ENCODE measurements around the gene ECHS1.
A peak's percentile ranks its signal among the peaks of the same experiment; 100 is the strongest.
"Not testable (repeated sequence)": the region's sequence is repeated elsewhere in the genome, so short reads cannot be mapped to it uniquely, and the experiment has no call there.

ECHS1 gene

DNA sequence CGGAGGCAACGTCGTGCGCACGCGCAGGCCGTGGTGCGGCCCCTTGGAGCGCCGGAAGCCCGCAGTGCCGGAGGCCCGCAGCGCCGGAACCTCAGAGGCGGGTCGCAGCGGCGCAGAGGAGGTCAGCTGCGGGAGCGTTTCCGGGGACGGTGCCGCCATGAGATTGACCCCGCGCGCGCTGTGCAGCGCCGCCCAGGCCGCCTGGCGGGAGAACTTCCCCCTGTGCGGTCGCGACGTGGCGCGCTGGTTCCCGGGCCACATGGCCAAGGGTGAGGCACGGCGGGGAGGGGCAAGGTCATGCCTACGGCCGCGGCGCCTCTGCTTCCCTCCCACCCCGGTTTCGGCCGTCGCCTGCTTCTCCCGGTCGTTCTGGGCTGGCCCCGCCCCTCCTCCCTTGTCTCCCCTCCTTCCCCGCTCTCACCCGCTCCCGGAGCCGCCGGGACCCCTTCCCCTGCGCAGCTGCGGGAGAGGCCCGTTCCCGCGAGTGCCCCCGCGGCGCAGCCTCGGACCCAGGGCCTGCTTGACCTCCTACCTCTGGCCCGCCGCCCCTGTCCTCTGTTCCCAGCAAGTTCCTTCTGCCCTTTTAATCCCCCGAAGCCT is 21.0 kb upstream of the ECHS1 start, which contains the start of gene MTG1:
Gene MTG1 (plus strand): TSS at position 94 of the 600 bp plus-strand sequence. CDS start 64 bp downstream, at position 158.
- Histone ChIP-seq H3K27ac (ENCODE audit: low read depth, low read length) (peak within 1 kb of the TSS; percentile 11), H3K27me3 (ENCODE audit: control insufficient read depth, insufficient read depth, low read length) (no peaks in the 10 kb centered on the region), H3K9ac (ENCODE audit: low read length) (peak within 1 kb of the TSS; percentile 51), H3K4me3 (ENCODE audit: low read length) (peak within 1 kb of the TSS; percentile 86), H3K36me3 (ENCODE audit: control insufficient read depth, insufficient read depth, low read length) (peaks cover 8% of the 10 kb centered on the region), H3K4me1 (ENCODE audit: control insufficient read depth, insufficient read depth, low read length) (peaks cover 2% of the 10 kb centered on the region)

DNA sequence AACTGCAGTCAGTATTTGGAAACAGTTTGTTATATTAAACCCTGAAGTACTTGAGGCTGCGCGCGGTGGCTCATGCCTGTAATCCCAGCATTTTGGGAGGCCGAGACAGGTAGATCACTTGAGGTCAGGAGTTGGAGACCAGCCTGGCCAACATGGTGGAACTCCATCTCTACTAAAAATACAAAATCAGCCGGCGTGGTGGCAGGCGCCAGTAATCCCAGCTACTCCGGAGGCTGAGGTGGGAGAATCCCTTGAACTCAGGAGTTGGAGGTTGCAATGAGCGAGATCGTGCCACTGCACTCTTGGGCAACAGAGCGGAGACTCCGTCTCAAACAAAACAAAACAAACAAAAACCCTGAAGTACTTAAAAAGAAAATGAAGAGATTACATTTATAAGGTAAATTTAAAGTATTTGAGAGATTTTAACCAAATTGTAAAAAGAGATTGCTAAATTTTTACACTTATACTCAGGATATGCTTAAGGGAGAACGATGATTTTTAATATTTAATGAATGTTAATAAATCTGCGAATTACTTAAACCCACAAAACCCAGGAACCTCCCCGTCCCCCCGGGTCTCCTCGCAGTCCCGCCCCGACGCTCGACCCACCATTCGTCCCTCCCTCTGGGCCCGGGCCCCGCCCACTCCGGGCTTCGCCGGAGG is 20.4 kb upstream of the ECHS1 start:
- H3K9ac ChIP-seq (ENCODE audit: low read length): no peak overlapping the region
- H3K36me3 ChIP-seq (ENCODE audit: control insufficient read depth, insufficient read depth, low read length): peaks cover 7% of the 10 kb centered on the region
- no peaks in the 10 kb centered on the region for H3K27me3 ChIP-seq (ENCODE audit: control insufficient read depth, insufficient read depth, low read length)
- H3K4me1 ChIP-seq (ENCODE audit: control insufficient read depth, insufficient read depth, low read length): peaks cover 2% of the 10 kb centered on the region
- H3K4me3 ChIP-seq (ENCODE audit: low read length): peak overlapping the region; percentile 24
- H3K27ac ChIP-seq (ENCODE audit: low read depth, low read length): no peak overlapping the region

GRCh38 chr10:133391761-133392518 is 18.8 kb upstream of the ECHS1 start:
- Histone ChIP-seq H3K27me3 (ENCODE audit: control insufficient read depth, insufficient read depth, low read length) (no peaks in the 10 kb centered on the region), H3K36me3 (ENCODE audit: control insufficient read depth, insufficient read depth, low read length) (peaks cover 4% of the 10 kb centered on the region), H3K4me3 (ENCODE audit: low read length) (no peak overlapping the region), H3K27ac (ENCODE audit: low read depth, low read length) (no peak overlapping the region), H3K9ac (ENCODE audit: low read length) (no peak overlapping the region), H3K4me1 (ENCODE audit: control insufficient read depth, insufficient read depth, low read length) (peaks cover 2% of the 10 kb centered on the region)

DNA sequence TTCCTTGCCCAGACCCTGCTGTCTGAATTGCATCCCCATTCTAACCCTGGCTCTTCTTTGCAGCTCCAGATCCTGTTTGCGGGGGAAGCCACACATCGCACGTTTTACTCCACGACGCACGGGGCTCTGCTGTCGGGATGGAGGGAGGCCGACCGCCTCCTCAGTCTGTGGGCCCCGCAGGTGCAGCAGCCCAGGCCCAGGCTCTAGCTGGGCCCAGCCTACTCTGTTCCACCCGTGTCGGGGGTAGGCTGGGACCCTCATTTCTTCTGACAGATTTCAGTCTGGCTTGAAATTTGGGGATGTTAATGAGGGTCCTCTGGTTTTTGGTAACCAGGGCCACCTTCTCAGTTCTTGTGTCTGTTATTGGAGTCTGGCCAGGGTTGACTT is 18.1 kb upstream of the ECHS1 start:
- Histone ChIP-seq H3K36me3 (ENCODE audit: control insufficient read depth, insufficient read depth, low read length) (peaks cover 3% of the 10 kb centered on the region), H3K4me1 (ENCODE audit: control insufficient read depth, insufficient read depth, low read length) (peaks cover 2% of the 10 kb centered on the region), H3K9ac (ENCODE audit: low read length) (no peak overlapping the region), H3K27me3 (ENCODE audit: control insufficient read depth, insufficient read depth, low read length) (no peaks in the 10 kb centered on the region), H3K4me3 (ENCODE audit: low read length) (no peak overlapping the region), H3K27ac (ENCODE audit: low read depth, low read length) (no peak overlapping the region)

DNA sequence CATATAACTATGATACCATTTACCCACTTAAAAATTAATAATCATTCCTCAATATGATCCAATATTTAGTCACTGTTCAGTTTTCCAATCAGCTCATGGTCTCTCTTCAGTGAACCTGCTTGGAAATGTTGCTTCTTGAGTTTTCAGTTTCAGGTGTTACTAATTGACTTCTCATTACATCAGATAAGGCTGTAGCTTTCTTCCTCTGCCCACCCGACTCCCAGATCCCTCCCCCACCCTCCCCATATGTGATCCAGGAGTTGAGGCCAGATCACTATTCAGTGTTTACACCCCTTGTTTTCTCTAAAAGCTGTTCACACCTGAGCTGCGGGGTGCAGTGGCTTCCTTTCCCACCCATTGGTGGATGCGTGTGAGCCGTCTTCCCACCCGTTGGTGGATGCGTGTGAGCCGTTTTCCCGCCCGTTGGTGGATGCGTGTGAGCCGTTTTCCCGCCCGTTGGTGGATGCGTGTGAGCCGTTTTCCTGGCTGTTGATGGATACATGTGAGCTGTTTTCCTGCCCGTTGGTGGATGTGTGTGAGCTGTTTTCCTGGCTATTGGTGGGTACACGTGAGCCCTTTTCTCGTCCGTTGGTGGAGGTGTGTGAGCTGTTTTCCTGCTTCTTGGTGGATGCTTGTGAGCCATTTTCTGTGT is 17.6 kb upstream of the ECHS1 start:
- Histone ChIP-seq H3K4me1 (ENCODE audit: control insufficient read depth, insufficient read depth, low read length) (peaks cover 2% of the 10 kb centered on the region), H3K9ac (ENCODE audit: low read length) (no peak overlapping the region), H3K27me3 (ENCODE audit: control insufficient read depth, insufficient read depth, low read length) (no peaks in the 10 kb centered on the region), H3K27ac (ENCODE audit: low read depth, low read length) (no peak overlapping the region), H3K36me3 (ENCODE audit: control insufficient read depth, insufficient read depth, low read length) (no peaks in the 10 kb centered on the region), H3K4me3 (ENCODE audit: low read length) (no peak overlapping the region)

DNA sequence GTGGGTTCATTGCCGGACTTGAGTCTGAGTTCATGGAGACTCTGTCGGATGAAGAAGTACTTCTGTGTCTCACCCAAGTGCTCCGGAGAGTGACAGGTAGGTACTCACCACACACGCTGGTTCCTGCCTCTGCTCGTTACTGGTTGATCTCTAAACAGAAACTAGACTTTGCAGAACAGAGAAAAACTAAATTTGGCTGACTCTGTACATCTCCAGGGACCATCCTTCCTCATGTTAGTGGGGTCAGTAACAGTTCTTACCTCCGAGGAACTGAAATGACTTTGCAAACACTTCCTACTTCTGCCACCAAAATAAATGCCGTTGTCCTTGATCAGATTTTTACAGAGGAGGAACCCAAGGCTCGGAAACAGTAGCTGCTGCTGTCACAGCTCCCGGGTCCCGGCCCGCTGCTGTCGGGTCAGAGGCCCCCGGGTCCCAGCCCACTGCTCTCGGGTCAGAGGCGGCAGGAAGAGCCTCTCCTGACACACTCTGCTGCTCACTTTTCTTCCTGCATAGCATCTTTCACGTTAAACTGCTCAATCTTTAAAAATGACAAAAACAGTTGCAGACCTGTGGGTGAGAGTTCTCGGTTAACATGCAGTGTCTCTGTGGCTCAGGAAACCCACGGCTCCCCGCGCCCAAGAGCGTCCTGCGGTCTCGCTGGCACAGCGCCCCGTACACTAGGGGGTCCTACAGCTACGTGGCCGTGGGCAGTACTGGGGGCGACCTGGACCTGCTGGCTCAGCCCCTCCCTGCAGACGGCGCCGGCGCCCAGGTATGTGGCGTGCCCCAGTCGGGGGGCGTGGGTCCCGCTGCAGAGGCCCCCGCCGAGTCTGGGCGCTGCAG is 16.0 kb upstream of the ECHS1 start:
- Histone ChIP-seq H3K4me3 (ENCODE audit: low read length) (no peak overlapping the region), H3K27ac (ENCODE audit: low read depth, low read length) (no peak overlapping the region), H3K9ac (ENCODE audit: low read length) (no peak overlapping the region), H3K4me1 (ENCODE audit: control insufficient read depth, insufficient read depth, low read length) (no peaks in the 10 kb centered on the region), H3K27me3 (ENCODE audit: control insufficient read depth, insufficient read depth, low read length) (no peaks in the 10 kb centered on the region), H3K36me3 (ENCODE audit: control insufficient read depth, insufficient read depth, low read length) (no peaks in the 10 kb centered on the region)

DNA sequence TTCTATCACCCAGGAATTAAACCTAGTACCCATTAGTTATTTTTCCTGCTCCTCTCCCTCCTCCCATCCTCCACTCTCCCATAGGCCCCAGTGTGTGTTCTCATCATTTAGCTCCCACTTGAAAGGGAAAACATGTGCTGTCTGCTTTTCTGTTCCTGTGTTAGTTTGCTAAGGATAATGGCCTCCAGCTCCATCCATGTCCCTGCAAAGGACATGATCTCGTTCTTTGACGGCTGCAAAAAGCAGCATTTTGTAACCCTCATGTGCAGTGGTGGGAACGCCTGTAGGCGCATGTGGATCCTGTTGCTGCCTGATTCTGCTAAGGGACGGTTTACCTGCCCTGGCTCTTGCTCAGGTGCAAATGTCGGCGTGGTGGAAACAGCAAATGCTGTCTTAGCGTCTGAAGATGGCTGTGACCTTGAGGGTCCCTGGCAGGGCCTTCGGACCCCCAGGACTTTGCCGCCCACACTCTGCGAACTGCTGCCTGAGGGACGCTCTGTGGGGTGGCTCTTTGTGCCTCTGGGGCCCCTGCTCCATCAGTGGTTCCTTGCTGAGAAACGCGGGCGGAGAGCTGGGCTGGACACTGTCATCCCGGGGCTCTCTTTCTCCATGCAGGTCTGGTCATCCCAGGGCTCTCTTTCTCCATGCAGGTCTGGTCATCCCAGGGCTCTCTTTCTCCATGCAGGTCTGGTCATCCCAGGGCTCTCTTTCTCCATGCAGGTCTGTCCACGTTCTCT is 15.2 kb upstream of the ECHS1 start:
- Histone ChIP-seq H3K4me1 (ENCODE audit: control insufficient read depth, insufficient read depth, low read length) (no peaks in the 10 kb centered on the region), H3K9ac (ENCODE audit: low read length) (no peak overlapping the region), H3K27ac (ENCODE audit: low read depth, low read length) (no peak overlapping the region)

DNA sequence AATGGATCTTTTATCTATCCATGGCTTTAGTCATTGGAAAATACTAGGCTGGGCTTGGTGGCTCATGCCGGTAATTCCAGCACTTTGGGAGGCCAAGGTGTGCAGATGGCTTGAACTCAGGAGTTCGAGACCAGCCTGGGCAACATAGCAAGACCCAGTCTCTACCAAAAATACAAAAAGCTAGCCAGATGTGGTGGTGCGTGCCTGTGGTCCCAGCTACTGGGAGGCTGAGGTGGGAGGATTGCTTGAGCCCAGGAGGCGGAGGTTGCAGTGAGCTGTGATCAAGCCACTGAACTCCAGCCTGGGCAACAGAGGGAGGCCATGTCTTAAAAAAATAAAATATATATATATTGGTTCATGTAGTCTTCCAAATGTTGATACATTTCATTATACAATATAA is 13.8 kb upstream of the ECHS1 start:
- not testable (repeated sequence) for H3K4me1 ChIP-seq (ENCODE audit: control insufficient read depth, insufficient read depth, low read length); H3K27ac ChIP-seq (ENCODE audit: low read depth, low read length); H3K36me3 ChIP-seq (ENCODE audit: control insufficient read depth, insufficient read depth, low read length); H3K4me3 ChIP-seq (ENCODE audit: low read length); H3K27me3 ChIP-seq (ENCODE audit: control insufficient read depth, insufficient read depth, low read length); H3K9ac ChIP-seq (ENCODE audit: low read length)

More for the DNA sequence above, 15.2 kb upstream of the ECHS1 start:
- Histone ChIP-seq H3K4me3 (ENCODE audit: low read length) (no peak overlapping the region), H3K36me3 (ENCODE audit: control insufficient read depth, insufficient read depth, low read length) (no peaks in the 10 kb centered on the region), H3K27me3 (ENCODE audit: control insufficient read depth, insufficient read depth, low read length) (no peaks in the 10 kb centered on the region)

DNA sequence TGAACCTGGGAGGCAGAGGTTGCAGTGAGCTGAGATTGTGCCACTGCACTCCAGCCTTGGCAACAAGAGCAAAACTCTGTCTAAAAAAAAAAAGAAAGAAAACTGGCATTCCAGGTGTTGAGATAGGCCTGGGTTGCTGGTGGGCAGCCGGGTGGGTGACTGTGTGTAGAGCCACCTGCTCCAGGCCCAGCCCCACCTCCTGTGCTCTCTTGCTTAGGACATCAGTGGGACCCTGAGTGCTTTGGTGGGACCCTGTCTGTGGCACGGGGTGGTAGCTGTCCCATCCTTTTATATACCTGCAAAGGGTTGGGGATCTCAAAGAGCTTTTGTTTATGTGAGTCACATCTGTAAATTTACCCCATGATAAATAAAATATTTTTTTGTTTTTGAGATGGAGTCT is 12.1 kb upstream of the ECHS1 start:
- Histone ChIP-seq H3K9ac (ENCODE audit: low read length) (no peak overlapping the region), H3K27ac (ENCODE audit: low read depth, low read length) (no peak overlapping the region), H3K27me3 (ENCODE audit: control insufficient read depth, insufficient read depth, low read length) (no peaks in the 10 kb centered on the region), H3K36me3 (ENCODE audit: control insufficient read depth, insufficient read depth, low read length) (no peaks in the 10 kb centered on the region), H3K4me1 (ENCODE audit: control insufficient read depth, insufficient read depth, low read length) (no peaks in the 10 kb centered on the region), H3K4me3 (ENCODE audit: low read length) (no peak overlapping the region)

- Histone ChIP-seq H3K4me1 (ENCODE audit: control insufficient read depth, insufficient read depth, low read length) (no peaks in the 10 kb centered on the region), H3K27ac (ENCODE audit: low read depth, low read length) (no peak overlapping the region), H3K27me3 (ENCODE audit: control insufficient read depth, insufficient read depth, low read length) (no peaks in the 10 kb centered on the region), H3K4me3 (ENCODE audit: low read length) (no peak overlapping the region), H3K9ac (ENCODE audit: low read length) (no peak overlapping the region), H3K36me3 (ENCODE audit: control insufficient read depth, insufficient read depth, low read length) (no peaks in the 10 kb centered on the region)
These were observed 10.9 kb upstream of the ECHS1 start for GRCh38 chr10:133384071-133384470.

DNA sequence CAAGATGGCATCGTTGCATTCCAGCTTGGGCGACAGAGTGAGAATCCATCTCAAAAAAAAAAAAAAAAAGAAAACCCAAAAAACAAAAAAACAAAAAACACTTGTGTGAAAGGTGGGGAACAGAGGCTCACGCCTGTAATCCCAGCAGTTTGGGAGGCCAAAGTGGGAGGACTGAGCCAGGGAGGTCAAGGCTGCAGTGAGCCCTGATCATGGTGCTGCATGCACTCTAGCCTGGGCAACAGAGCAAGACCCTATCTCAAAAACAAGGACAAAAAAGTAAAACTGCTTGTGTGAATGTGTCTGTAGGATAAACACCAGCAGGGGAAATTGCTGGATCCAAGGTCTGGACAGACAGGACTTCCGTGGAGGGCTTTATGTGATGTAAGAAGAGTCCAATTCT is 10.4 kb upstream of the ECHS1 start:
- H3K27ac ChIP-seq (ENCODE audit: low read depth, low read length): no peak overlapping the region
- no peaks in the 10 kb centered on the region for H3K4me1 ChIP-seq (ENCODE audit: control insufficient read depth, insufficient read depth, low read length)
- no peaks in the 10 kb centered on the region for H3K36me3 ChIP-seq (ENCODE audit: control insufficient read depth, insufficient read depth, low read length)
- no peak overlapping the region for H3K9ac ChIP-seq (ENCODE audit: low read length)
- H3K27me3 ChIP-seq (ENCODE audit: control insufficient read depth, insufficient read depth, low read length): no peaks in the 10 kb centered on the region
- H3K4me3 ChIP-seq (ENCODE audit: low read length): no peak overlapping the region
